ENCODE results near the gene LAMTOR4. TPM values are rescaled to one million over a fixed set of nuclear protein-coding genes. Genes with fewer than 3 reads are reported as not detected.

Gene LAMTOR4
- total and polyA plus RNA-seq, 2 donors (not counting 1 experiment from before 2014, with no cell fraction given), result 214 to 448 TPM

- intact Hi-C loops (cut with micrococcal nuclease), result no loop called here
- no peak for TF ChIP-seq EZH2 (IDR thresholded peaks at IDR 0.05; ENCODE audit: borderline replicate concordance, insufficient read depth, low read depth, low read length, poor library complexity, severe bottlenecking)
- TF ChIP-seq, protein P1, sequence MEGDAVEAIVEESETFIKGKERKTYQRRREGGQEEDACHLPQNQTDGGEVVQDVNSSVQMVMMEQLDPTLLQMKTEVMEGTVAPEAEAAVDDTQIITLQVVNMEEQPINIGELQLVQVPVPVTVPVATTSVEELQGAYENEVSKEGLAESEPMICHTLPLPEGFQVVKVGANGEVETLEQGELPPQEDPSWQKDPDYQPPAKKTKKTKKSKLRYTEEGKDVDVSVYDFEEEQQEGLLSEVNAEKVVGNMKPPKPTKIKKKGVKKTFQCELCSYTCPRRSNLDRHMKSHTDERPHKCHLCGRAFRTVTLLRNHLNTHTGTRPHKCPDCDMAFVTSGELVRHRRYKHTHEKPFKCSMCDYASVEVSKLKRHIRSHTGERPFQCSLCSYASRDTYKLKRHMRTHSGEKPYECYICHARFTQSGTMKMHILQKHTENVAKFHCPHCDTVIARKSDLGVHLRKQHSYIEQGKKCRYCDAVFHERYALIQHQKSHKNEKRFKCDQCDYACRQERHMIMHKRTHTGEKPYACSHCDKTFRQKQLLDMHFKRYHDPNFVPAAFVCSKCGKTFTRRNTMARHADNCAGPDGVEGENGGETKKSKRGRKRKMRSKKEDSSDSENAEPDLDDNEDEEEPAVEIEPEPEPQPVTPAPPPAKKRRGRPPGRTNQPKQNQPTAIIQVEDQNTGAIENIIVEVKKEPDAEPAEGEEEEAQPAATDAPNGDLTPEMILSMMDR (IDR thresholded peaks at IDR 0.05), result no peak
- peaks cover 42% of the 10 kb centered on the region for H3K4me1 Mint-ChIP-seq
- H3K9me3 ChIP-seq (ENCODE audit: control extremely low read depth in 1 of 3, control insufficient read depth in 2 of 3, insufficient read depth in 1 of 3, low read length in 2 of 3), result peaks cover 0 to 7% (median 0%) of the 10 kb centered on the region in 3 donors
- no peaks in the 10 kb centered on the region for H3K79me2 ChIP-seq (ENCODE audit: control insufficient read depth, insufficient read depth, low read length)
- POLR2A ChIA-PET, result interaction anchor here (0.6 to 2.2 kb wide), 4 partner anchors 16 to 197 kb away, joined by 3 to 8 read pairs (median 4); partner anchors contain the start of gene LAMTOR4
- DNase-seq (peak; percentile 39), ATAC-seq (ENCODE audit: low read depth) (peak; percentile 58)
- peak overlapping the region in 4 of 5 experiments; percentile 17 to 52 (median 46) for H3K4me3 ChIP-seq (ENCODE audit: control extremely low read depth in 1 of 5, extremely low read depth in 1 of 5, insufficient read depth in 1 of 5, low read depth in 2 of 5, low read length in 4 of 5)
- CTCF ChIA-PET, result interaction anchor here (0.8 to 1.8 kb wide), 4 partner anchors 19 to 181 kb away, joined by 3 to 9 read pairs (median 4); no protein-coding TSS in a partner anchor
- no peaks in the 10 kb centered on the region for H3K9me3 Mint-ChIP-seq (ENCODE audit: insufficient read depth)
- peak overlapping the region; percentile 53 for H3K9ac ChIP-seq (ENCODE audit: low read length)
- no peaks in the 10 kb centered on the region for H3K36me3 ChIP-seq (replicated peaks in 1 of 2; ENCODE audit: control extremely low read depth in 1 of 2, control insufficient read depth in 1 of 2, extremely low read depth in 1 of 2, insufficient read depth in 2 of 2, low read length in 1 of 2)
- H3K27me3 ChIP-seq (replicated peaks in 1 of 4; ENCODE audit: control extremely low read depth in 1 of 4, control insufficient read depth in 3 of 4, insufficient read depth in 4 of 4, low read length in 3 of 4), result peaks cover 0 to 56% (median 36%) of the 10 kb centered on the region in 4 experiments
- peaks cover 5% of the 10 kb centered on the region for H4K20me1 ChIP-seq (ENCODE audit: control insufficient read depth, insufficient read depth, low read length, poor library complexity, severe bottlenecking)
- H3K4me1 ChIP-seq (ENCODE audit: control insufficient read depth in 2 of 2, insufficient read depth in 2 of 2, low read length in 2 of 2), result peaks cover 39 to 42% of the 10 kb centered on the region in 2 donors
- peak overlapping the region; percentile 72 for H3K4me3 Mint-ChIP-seq
- peaks cover 48% of the 10 kb centered on the region for H3K27me3 Mint-ChIP-seq
- no peak overlapping the region for H3K27ac Mint-ChIP-seq
- peak overlapping the region; percentile 94 for H3K4me2 ChIP-seq (replicated peaks; ENCODE audit: low read depth, low read length, poor library complexity, severe bottlenecking)
- 9% methylated on average over 61 of the region's 61 CpGs for WGBS (ENCODE audit: insufficient coverage)
- H2AFZ ChIP-seq (ENCODE audit: insufficient read depth, low read depth, low read length, poor library complexity, severe bottlenecking), result peak overlapping the region; percentile 66
- H3K27ac ChIP-seq (ENCODE audit: low read length in 2 of 2), result no peak overlapping the region
Observed at GRCh38 chr7:100171087-100171681, 22.5 kb downstream of the LAMTOR4 start.

DNA sequence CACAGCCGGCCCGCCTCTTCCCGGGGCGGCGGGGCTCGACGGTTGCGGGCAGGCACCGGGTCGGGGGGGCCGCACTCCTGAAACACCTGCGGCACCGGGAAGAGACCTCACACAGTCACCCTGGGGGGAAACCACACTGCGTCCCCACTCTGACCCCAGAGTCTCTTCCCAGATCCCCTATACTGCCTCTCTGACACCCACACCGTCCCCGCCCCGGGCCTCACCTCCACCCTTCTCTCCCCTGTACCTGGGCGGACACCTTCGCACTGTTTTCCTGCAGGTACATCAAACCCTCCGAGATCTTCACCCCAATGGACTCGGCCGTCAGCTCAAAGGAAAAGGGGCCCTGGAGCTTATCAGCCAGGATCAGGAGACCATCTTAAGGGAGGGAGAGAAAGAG, 23.1 kb downstream of the LAMTOR4 start:
- CTCF ChIA-PET, result interaction anchor here (0.8 to 1.8 kb wide), 4 partner anchors 18 to 182 kb away, joined by 3 to 9 read pairs (median 4); no protein-coding TSS in a partner anchor
- H3K9ac ChIP-seq (ENCODE audit: low read length), result peak overlapping the region; percentile 53
- peaks cover 41% of the 10 kb centered on the region for H3K27me3 Mint-ChIP-seq
- under 1% methylated on average over 14 of the region's 22 CpGs for WGBS (ENCODE audit: insufficient coverage)
- H3K4me1 ChIP-seq (ENCODE audit: control insufficient read depth in 2 of 2, insufficient read depth in 2 of 2, low read length in 2 of 2), result peaks cover 42 to 43% of the 10 kb centered on the region in 2 donors
- no peak overlapping the region for H3K27ac Mint-ChIP-seq
- peak overlapping the region in 3 of 5 experiments; percentile 44 to 52 (median 48) for H3K4me3 ChIP-seq (ENCODE audit: control extremely low read depth in 1 of 5, extremely low read depth in 1 of 5, insufficient read depth in 1 of 5, low read depth in 2 of 5, low read length in 4 of 5)
- intact Hi-C loops (cut with micrococcal nuclease), result no loop called here
- H3K27me3 ChIP-seq (replicated peaks in 1 of 4; ENCODE audit: control extremely low read depth in 1 of 4, control insufficient read depth in 3 of 4, insufficient read depth in 4 of 4, low read length in 3 of 4), result peaks cover 0 to 49% (median 32%) of the 10 kb centered on the region in 4 experiments
- peak; percentile 65 for TF ChIP-seq EZH2 (IDR thresholded peaks at IDR 0.05; ENCODE audit: borderline replicate concordance, insufficient read depth, low read depth, low read length, poor library complexity, severe bottlenecking)
- TF ChIP-seq, protein P1 (IDR thresholded peaks at IDR 0.05), result no peak
- ATAC-seq (ENCODE audit: low read depth) (peak; percentile 8), DNase-seq (peak; percentile 36)
- peak overlapping the region; percentile 94 for H3K4me2 ChIP-seq (replicated peaks; ENCODE audit: low read depth, low read length, poor library complexity, severe bottlenecking)
- H3K4me1 Mint-ChIP-seq, result peaks cover 45% of the 10 kb centered on the region
- H2AFZ ChIP-seq (ENCODE audit: insufficient read depth, low read depth, low read length, poor library complexity, severe bottlenecking), result peak overlapping the region; percentile 66
- POLR2A ChIA-PET, result interaction anchor here (0.7 to 2.2 kb wide), 2 partner anchors 23 to 196 kb away, joined by 3 to 8 read pairs; partner anchors contain the start of gene LAMTOR4
- H3K79me2 ChIP-seq (ENCODE audit: control insufficient read depth, insufficient read depth, low read length), result no peaks in the 10 kb centered on the region
- H3K4me3 Mint-ChIP-seq, result peak overlapping the region; percentile 81
- peaks cover 0 to 7% (median 0%) of the 10 kb centered on the region in 3 donors for H3K9me3 ChIP-seq (ENCODE audit: control extremely low read depth in 1 of 3, control insufficient read depth in 2 of 3, insufficient read depth in 1 of 3, low read length in 2 of 3)
- H3K27ac ChIP-seq (ENCODE audit: low read length in 2 of 2), result no peak overlapping the region
- peaks cover 5% of the 10 kb centered on the region for H4K20me1 ChIP-seq (ENCODE audit: control insufficient read depth, insufficient read depth, low read length, poor library complexity, severe bottlenecking)
- H3K36me3 ChIP-seq (replicated peaks in 1 of 2; ENCODE audit: control extremely low read depth in 1 of 2, control insufficient read depth in 1 of 2, extremely low read depth in 1 of 2, insufficient read depth in 2 of 2, low read length in 1 of 2), result no peaks in the 10 kb centered on the region
- no peaks in the 10 kb centered on the region for H3K9me3 Mint-ChIP-seq (ENCODE audit: insufficient read depth)
